H9 (cell line): ENCODE measurements around the gene TMEM225B. TPM values are rescaled to one million over a fixed set of nuclear protein-coding genes. Genes with fewer than 3 reads are reported as not detected.
"Not testable (repeated sequence)": the region's sequence is repeated elsewhere in the genome, so short reads cannot be mapped to it uniquely, and the experiment has no call there.

Experiments used
- DNase-seq: peaks from one replicate; pipeline ENCODE4 v3.0.0-alpha.2; 2017
- H2AFZ ChIP-seq: one replicate; pipeline ENCODE4 v1.6.1; 2013; ENCODE audit warnings: mild to moderate bottlenecking, low read length, control low read depth, moderate library complexity
- H2AK5ac ChIP-seq: 2 replicates; pipeline ENCODE4 v1.6.1; 2013; ENCODE audit warnings: low read length, control low read depth, mixed read lengths; ENCODE audit not compliant: insufficient read length
- H2BK120ac ChIP-seq: one replicate; pipeline ENCODE4 v1.6.1; 2013; ENCODE audit warnings: low read depth, mild to moderate bottlenecking, low read length, control low read depth, inconsistent platforms; ENCODE audit not compliant: poor library complexity, severe bottlenecking
- H2BK12ac ChIP-seq: 2 replicates; pipeline ENCODE4 v1.6.1; 2013; ENCODE audit warnings: low read length, control low read depth, mixed read lengths, low read depth; ENCODE audit not compliant: insufficient read length
- H2BK15ac ChIP-seq: 2 replicates; pipeline ENCODE4 v1.6.1; 2013; ENCODE audit warnings: low read depth, low read length, control low read depth
- H2BK20ac ChIP-seq: one replicate; pipeline ENCODE4 v1.6.1; 2013; ENCODE audit warnings: low read depth, mild to moderate bottlenecking, low read length, control low read depth, inconsistent platforms; ENCODE audit not compliant: poor library complexity, severe bottlenecking
- H2BK5ac ChIP-seq: 2 replicates; pipeline ENCODE4 v1.6.1; 2013; ENCODE audit warnings: low read length, control low read depth, mixed read lengths; ENCODE audit not compliant: insufficient read length
- H3K14ac ChIP-seq: 2 replicates; pipeline ENCODE4 v1.6.1; 2013; ENCODE audit warnings: low read length, control low read depth; ENCODE audit not compliant: insufficient read depth
- H3K18ac ChIP-seq: 2 replicates; pipeline ENCODE4 v1.6.1; 2013; ENCODE audit warnings: low read depth, mild to moderate bottlenecking, mixed read lengths, low read length, control low read depth; ENCODE audit not compliant: insufficient read length
- H3K23ac ChIP-seq: 2 replicates; pipeline ENCODE4 v1.6.1; 2013; ENCODE audit warnings: low read length, control low read depth, mixed read lengths, low read depth; ENCODE audit not compliant: insufficient read length
- H3K23me2 ChIP-seq: 2 replicates; pipeline ENCODE4 v1.6.1; 2013; ENCODE audit warnings: low read depth, mild to moderate bottlenecking, mixed read lengths, low read length, control low read depth; ENCODE audit not compliant: insufficient read length, poor library complexity, severe bottlenecking
- H3K27ac ChIP-seq: 2 replicates; pipeline ENCODE4 v1.5.1; 2013; ENCODE audit warnings: low read length, control low read depth, mixed read lengths, low read depth; ENCODE audit not compliant: insufficient read length
- H3K27me3 ChIP-seq: 2 replicates; pipeline ENCODE4 v1.6.1; 2013; ENCODE audit warnings: low read length, control low read depth, inconsistent platforms; ENCODE audit not compliant: insufficient read depth
- H3K4ac ChIP-seq: 2 replicates; pipeline ENCODE4 v1.6.1; 2013; ENCODE audit warnings: low read depth, mild to moderate bottlenecking, control low read depth, inconsistent platforms, low read length, moderate library complexity
- H3K4me1 ChIP-seq: 2 replicates; pipeline ENCODE4 v1.6.1; 2013; ENCODE audit warnings: low read length, control low read depth, inconsistent platforms; ENCODE audit not compliant: insufficient read depth
- H3K4me2 ChIP-seq: 2 replicates; pipeline ENCODE4 v1.6.1; 2013; ENCODE audit warnings: low read length, control low read depth, mixed read lengths; ENCODE audit not compliant: insufficient read length, insufficient read depth
- H3K56ac ChIP-seq: 2 replicates; pipeline ENCODE4 v1.6.1; 2013; ENCODE audit warnings: low read depth, mild to moderate bottlenecking, mixed read lengths, low read length, control low read depth; ENCODE audit not compliant: insufficient read length
- H3K79me1 ChIP-seq: 2 replicates; pipeline ENCODE4 v1.6.1; 2013; ENCODE audit warnings: low read depth, mild to moderate bottlenecking, moderate library complexity, low read length, control low read depth, inconsistent platforms; ENCODE audit not compliant: insufficient read depth, poor library complexity, severe bottlenecking
- H3K79me2 ChIP-seq: 2 replicates; pipeline ENCODE4 v1.6.1; 2013; ENCODE audit warnings: low read length, control low read depth, inconsistent platforms; ENCODE audit not compliant: insufficient read depth
- H3K9ac ChIP-seq: 2 replicates; pipeline ENCODE4 v1.6.1; 2013; ENCODE audit warnings: low read length, control low read depth, mixed read lengths; ENCODE audit not compliant: insufficient read length; ENCODE audit errors: extremely low read depth
- H3K9me3 ChIP-seq: one replicate; pipeline ENCODE4 v1.6.1; 2013; ENCODE audit warnings: low read depth, low read length, inconsistent platforms; ENCODE audit not compliant: control insufficient read depth
- H3T11ph ChIP-seq: one replicate; pipeline ENCODE4 v1.6.1; 2013; ENCODE audit warnings: mild to moderate bottlenecking, low read length, control low read depth, inconsistent platforms
- H4K20me1 ChIP-seq: one replicate; pipeline ENCODE4 v1.6.1; 2013; ENCODE audit not compliant: control insufficient read depth, insufficient read length, insufficient read depth
- H4K5ac ChIP-seq: 2 replicates; pipeline ENCODE4 v1.6.1; 2013; ENCODE audit warnings: low read depth, mild to moderate bottlenecking, mixed read lengths, low read length, control low read depth; ENCODE audit not compliant: insufficient read length
- H4K8ac ChIP-seq: replicated peaks from 2 replicates; pipeline ENCODE4 v1.6.1; 2013; ENCODE audit warnings: low read length, control low read depth, mixed read lengths, low read depth; ENCODE audit not compliant: insufficient read length
- H4K91ac ChIP-seq: 2 replicates; pipeline ENCODE4 v1.6.1; 2013; ENCODE audit warnings: low read depth, mild to moderate bottlenecking, moderate library complexity, mixed read lengths, low read length, control low read depth; ENCODE audit not compliant: insufficient read length
- H3K27ac Mint-ChIP-seq, 3 experiments: 2 replicates in 2 of 3; 3 replicates in 1 of 3; pipeline ENCODE4 v1.8.0; 2020 to 2021; ENCODE audit warnings: mixed read lengths in 3 of 3, mild to moderate bottlenecking in 1 of 3, moderate library complexity in 1 of 3
- H3K27me3 Mint-ChIP-seq: 2 replicates; pipeline ENCODE4 v1.8.0; 2021; ENCODE audit warnings: low read depth, mild to moderate bottlenecking, moderate library complexity, mixed read lengths
- H3K36me3 Mint-ChIP-seq, 3 experiments: 2 replicates in 2 of 3; 3 replicates in 1 of 3; pipeline ENCODE4 v1.8.0; 2020 to 2021; ENCODE audit warnings: low read depth in 3 of 3, mixed read lengths in 3 of 3; ENCODE audit not compliant: insufficient read depth in 1 of 3
- H3K4me1 Mint-ChIP-seq, 2 experiments: 2 replicates each; pipeline ENCODE4 v1.8.0; 2020; ENCODE audit warnings: mixed read lengths in 2 of 2
- H3K4me3 Mint-ChIP-seq, 2 experiments: 2 replicates in 1 of 2; 3 replicates in 1 of 2; pipeline ENCODE4 v1.8.0; 2020 to 2021; ENCODE audit warnings: mild to moderate bottlenecking in 2 of 2, mixed read lengths in 2 of 2, moderate library complexity in 1 of 2
- H3K9me3 Mint-ChIP-seq, 2 experiments: 2 replicates in 1 of 2; 3 replicates in 1 of 2; pipeline ENCODE4 v1.8.0; 2020; ENCODE audit warnings: mild to moderate bottlenecking in 2 of 2, mixed read lengths in 2 of 2, moderate library complexity in 1 of 2
- WGBS: extraction: QIAGEN DNeasy Blood & Tissue Kit; methylation state at CpG from one replicate; pipeline ENCODE4 v1.1.7; 2013; ENCODE audit warnings: missing lambda C conversion rate, low lambda C conversion rate, mixed read lengths; ENCODE audit not compliant: insufficient read length; ENCODE audit errors: extremely low coverage; 5-methylcytosine and 5-hydroxymethylcytosine counted together
- total RNA-seq: library from RNA; stranded (reverse); gene quantifications from 2 replicates; pipeline ENCODE4 v1.2.1, GENCODE V29; 2021

The TMEM225B gene
- total RNA-seq, 1 experiment from 2014 or later: not detected

DNA sequence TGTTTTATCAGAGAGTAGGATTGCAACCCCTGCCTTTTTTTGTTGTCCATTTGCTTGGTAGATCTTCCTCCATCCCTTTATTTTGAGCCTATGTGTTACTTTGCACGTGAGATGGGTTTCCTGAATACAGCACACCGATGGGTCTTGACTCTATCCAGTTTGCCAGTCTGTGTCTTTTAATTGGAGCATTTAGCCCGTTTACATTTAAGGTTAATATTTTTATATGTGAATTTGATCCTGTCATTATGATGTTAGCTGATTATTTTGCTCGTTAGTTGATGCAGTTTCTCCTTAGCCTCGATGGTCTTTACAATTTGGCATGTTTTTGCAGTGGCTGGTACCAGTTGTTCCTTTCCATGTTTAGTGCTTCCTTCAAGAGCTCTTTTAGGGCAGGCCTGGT lies 59.8 kb downstream of the TMEM225B start:
- no CpG with 5 or more reads among the region's 5 CpGs for WGBS
- H3K4me3 Mint-ChIP-seq, H3K4me1 Mint-ChIP-seq: not testable (repeated sequence)

More for the DNA sequence above, 59.8 kb downstream of the TMEM225B start:
- not testable (repeated sequence) for H3T11ph ChIP-seq, H3K79me2 ChIP-seq, H2BK20ac ChIP-seq, H3K9me3 ChIP-seq, DNase-seq, H3K18ac ChIP-seq, H3K79me1 ChIP-seq, H3K4me2 ChIP-seq, H3K27ac Mint-ChIP-seq, H2AK5ac ChIP-seq, H3K23ac ChIP-seq, H2BK5ac ChIP-seq, H3K23me2 ChIP-seq, H2BK120ac ChIP-seq, H4K20me1 ChIP-seq, H4K5ac ChIP-seq, H3K4ac ChIP-seq, H3K4me1 ChIP-seq, H2AFZ ChIP-seq, H3K27me3 ChIP-seq, H3K56ac ChIP-seq, H4K8ac ChIP-seq, H2BK12ac ChIP-seq, H2BK15ac ChIP-seq, H3K27ac ChIP-seq, H3K27me3 Mint-ChIP-seq, H3K9ac ChIP-seq, H3K14ac ChIP-seq, H4K91ac ChIP-seq
- peaks cover 25 to 28% of the 10 kb centered on the region in 2 experiments for H3K9me3 Mint-ChIP-seq
- peaks cover 12 to 29% (median 17%) of the 10 kb centered on the region in 3 experiments for H3K36me3 Mint-ChIP-seq

Other genes with a start within 250 kb of the TMEM225B start
- 56.3 and 60.7 TPM in 2 replicates for gene ARPC1B, start 223.5 kb upstream of the TMEM225B start, total RNA-seq
- 150 and 160 TPM in 2 replicates for gene PDAP1, start 189.7 kb upstream of the TMEM225B start, total RNA-seq
- 104 TPM in 2 replicates for gene BUD31, start 189.3 kb upstream of the TMEM225B start, total RNA-seq
- gene PTCD1, start 159.5 kb upstream of the TMEM225B start, total RNA-seq: 12.8 and 14.1 TPM in 2 replicates
- 96.2 and 98.2 TPM in 2 replicates for gene CPSF4, start 159.3 kb upstream of the TMEM225B start, total RNA-seq
- gene ATP5MF, start 132.1 kb upstream of the TMEM225B start, total RNA-seq: 504 and 516 TPM in 2 replicates
- gene ZNF789, start 125.4 kb upstream of the TMEM225B start, total RNA-seq: 14.0 and 15.1 TPM in 2 replicates
- 24.2 and 24.7 TPM in 2 replicates for gene ZNF394, start 98.0 kb upstream of the TMEM225B start, total RNA-seq
- 16.6 and 17.3 TPM in 2 replicates for gene ZKSCAN5, start 93.6 kb upstream of the TMEM225B start, total RNA-seq
- gene FAM200A, start 46.2 kb upstream of the TMEM225B start, total RNA-seq: 7.8 and 8.7 TPM in 2 replicates
- 48.8 and 49.2 TPM in 2 replicates for gene ZNF655, start 39.6 kb upstream of the TMEM225B start, total RNA-seq
- 21.3 and 21.5 TPM in 2 replicates for gene ZSCAN25, start 18.7 kb downstream of the TMEM225B start, total RNA-seq
- gene CYP3A5, start 81.7 kb downstream of the TMEM225B start, total RNA-seq: 0.22 TPM in 1 of 2 replicates, not detected in the other
- gene CYP3A7, start 136.9 kb downstream of the TMEM225B start, total RNA-seq: not detected in 2 replicates
- gene CYP3A4, start 185.9 kb downstream of the TMEM225B start, total RNA-seq: not detected in 2 replicates
- gene CYP3A43, start 229.7 kb downstream of the TMEM225B start, total RNA-seq: not detected in 2 replicates